Karpas-422 (cell line): ENCODE results near the gene FRS2. TPM values are rescaled to one million over a fixed set of nuclear protein-coding genes. Genes with fewer than 3 reads are reported as not detected.
A peak's percentile ranks its signal among the peaks of the same experiment; 100 is the strongest.

Experiments used
- DNase-seq: peaks from one replicate; pipeline ENCODE4 v3.0.0-alpha.2; 2015
- H2AFZ ChIP-seq: fragments of 200-600 bp; sonication (generic); 2 replicates; pipeline ENCODE4 v1.6.1; 2014; ENCODE audit warnings: antibody characterized with exemption, low read length, mixed read lengths
- H3K27ac ChIP-seq: fragments of 200-600 bp; sonication (generic); 2 replicates; pipeline ENCODE4 v1.5.1; 2014; ENCODE audit warnings: mild to moderate bottlenecking, low read length, moderate library complexity
- H3K27me3 ChIP-seq: fragments of 200-600 bp; sonication (generic); 2 replicates; pipeline ENCODE4 v1.6.1; 2014; ENCODE audit warnings: low read length, mixed read lengths
- H3K36me3 ChIP-seq: fragments of 200-600 bp; sonication (generic); 2 replicates; pipeline ENCODE4 v1.6.1; 2014; ENCODE audit warnings: low read length, mixed read lengths; ENCODE audit not compliant: insufficient read depth
- H3K4me1 ChIP-seq: fragments of 200-600 bp; sonication (generic); 2 replicates; pipeline ENCODE4 v1.6.1; 2014; ENCODE audit warnings: mild to moderate bottlenecking, low read length, mixed read lengths
- H3K4me2 ChIP-seq: fragments of 200-600 bp; sonication (generic); 2 replicates; pipeline ENCODE4 v1.6.1; 2014; ENCODE audit warnings: low read length, low read depth, mild to moderate bottlenecking; ENCODE audit not compliant: poor library complexity, severe bottlenecking
- H3K4me3 ChIP-seq: fragments of 200-600 bp; sonication (generic); 2 replicates; pipeline ENCODE4 v1.5.1; 2014; ENCODE audit warnings: mild to moderate bottlenecking, antibody characterized with exemption, low read length, mixed read lengths
- H3K79me2 ChIP-seq: fragments of 200-600 bp; sonication (generic); 2 replicates; pipeline ENCODE4 v1.6.1; 2014; ENCODE audit warnings: mild to moderate bottlenecking, low read length, mixed read lengths
- H3K9ac ChIP-seq: fragments of 200-600 bp; sonication (generic); 2 replicates; pipeline ENCODE4 v1.6.0; 2014; ENCODE audit warnings: low read length
- H3K9me2 ChIP-seq: fragments of 200-600 bp; sonication (generic), shearing (Covaris generic); replicated peaks from 2 replicates; pipeline ENCODE4 v1.6.0; 2014; ENCODE audit warnings: mild to moderate bottlenecking, low read length, moderate library complexity; ENCODE audit not compliant: insufficient read depth
- H3K9me3 ChIP-seq: fragments of 300-700, 200-600 bp; sonication (generic); 2 replicates; pipeline ENCODE4 v1.6.1; 2014; ENCODE audit warnings: low read length, mixed read lengths
- H4K20me1 ChIP-seq: fragments of 200-600 bp; sonication (generic); 2 replicates; pipeline ENCODE4 v1.6.1; 2014; ENCODE audit warnings: mild to moderate bottlenecking, antibody characterized with exemption, low read length, low read depth; ENCODE audit not compliant: insufficient read depth
- total RNA-seq: library from RNA; depleted of rRNA; stranded (reverse); fragments of >200 nt; shearing (Covaris generic); gene quantifications from 2 replicates; pipeline ENCODE4 v1.2.3, GENCODE V29; 2014; ENCODE audit warnings: low replicate concordance

The FRS2 gene
- total RNA-seq, 1 experiment from 2014 or later: 26.1 TPM

GRCh38 chr12:69553628-69554248 lies 83.5 kb downstream of the FRS2 start:
- peak; percentile 52 for DNase-seq
- no peak overlapping the region for H3K9ac ChIP-seq
- no peaks in the 10 kb centered on the region for H3K27me3 ChIP-seq
- peaks cover 80% of the 10 kb centered on the region for H3K79me2 ChIP-seq
- H3K9me3 ChIP-seq: no peaks in the 10 kb centered on the region
- H3K4me2 ChIP-seq: no peak overlapping the region
- H2AFZ ChIP-seq: no peak overlapping the region
- H3K4me1 ChIP-seq: peaks cover 10% of the 10 kb centered on the region
- no peaks in the 10 kb centered on the region for H3K36me3 ChIP-seq
- H3K27ac ChIP-seq: no peak overlapping the region
- H3K4me3 ChIP-seq: no peak overlapping the region
- H4K20me1 ChIP-seq: no peaks in the 10 kb centered on the region
- H3K9me2 ChIP-seq: no peaks in the 10 kb centered on the region

DNA sequence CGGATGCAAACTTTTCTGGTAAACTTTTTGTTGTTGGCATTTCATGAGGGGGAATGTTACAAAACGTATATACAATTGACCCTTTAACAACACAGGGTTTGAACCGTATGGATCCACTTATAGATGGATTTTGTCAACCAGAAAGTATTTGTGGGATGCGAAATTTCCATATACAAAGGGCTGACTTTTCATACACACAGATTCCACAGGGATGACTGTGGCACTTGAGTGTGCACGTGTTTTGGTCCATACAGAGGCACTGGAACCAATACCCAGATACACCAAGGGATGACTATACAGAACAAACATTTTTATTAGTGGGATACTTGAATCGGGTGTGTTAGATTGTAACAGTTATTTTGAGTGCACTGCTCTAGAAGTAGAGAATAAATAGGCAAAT lies 85.3 kb downstream of the FRS2 start:
- Histone ChIP-seq H3K9ac (no peak overlapping the region), H3K4me1 (no peaks in the 10 kb centered on the region), H3K27ac (no peak overlapping the region), H3K36me3 (no peaks in the 10 kb centered on the region), H3K4me2 (no peak overlapping the region), H3K79me2 (peaks cover 85% of the 10 kb centered on the region), H2AFZ (no peak overlapping the region), H3K9me2 (no peaks in the 10 kb centered on the region), H4K20me1 (no peaks in the 10 kb centered on the region), H3K4me3 (no peak overlapping the region), H3K9me3 (no peaks in the 10 kb centered on the region), H3K27me3 (no peaks in the 10 kb centered on the region)
- no peak for DNase-seq

- H3K9me3 ChIP-seq: no peaks in the 10 kb centered on the region
- H3K79me2 ChIP-seq: peaks cover 83% of the 10 kb centered on the region
- no peaks in the 10 kb centered on the region for H3K27me3 ChIP-seq
Measured at GRCh38 chr12:69556383-69556782, 86.2 kb downstream of the FRS2 start.

DNA sequence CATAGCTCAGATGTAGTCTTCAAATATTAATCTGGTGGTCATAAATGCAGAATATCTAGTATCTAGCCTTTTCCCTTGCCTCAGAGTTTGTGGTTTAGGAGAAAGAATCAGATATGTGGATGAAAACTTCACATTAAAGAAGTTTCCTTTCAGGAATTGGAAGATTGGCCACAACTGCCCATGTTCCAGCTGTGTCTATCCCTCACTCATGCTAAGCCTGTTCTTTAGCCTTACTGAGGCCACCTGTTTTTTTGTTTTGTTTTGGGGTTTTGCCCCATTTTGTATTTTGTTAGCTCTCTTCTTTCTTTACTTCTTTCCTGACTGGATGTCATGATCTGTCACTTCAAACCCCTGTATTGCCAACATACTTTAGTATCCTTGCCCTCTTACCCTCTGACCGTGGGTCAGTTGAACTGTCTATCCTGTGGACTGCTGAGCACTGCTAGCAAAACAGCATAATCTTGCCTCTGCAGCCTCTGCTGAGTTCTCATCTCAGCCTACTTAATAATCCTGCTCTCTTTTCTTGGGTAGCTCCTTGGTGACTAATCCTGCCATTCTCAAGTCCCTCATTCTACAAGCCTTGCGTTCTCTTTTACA lies 93.1 kb downstream of the FRS2 start:
- no peak overlapping the region for H2AFZ ChIP-seq
- peaks cover 9% of the 10 kb centered on the region; the same call in 1 of the 2 replicates for H3K36me3 ChIP-seq
- no peaks in the 10 kb centered on the region for H4K20me1 ChIP-seq
- no peak overlapping the region for H3K27ac ChIP-seq
- H3K9me3 ChIP-seq: no peaks in the 10 kb centered on the region
- H3K4me2 ChIP-seq: no peak overlapping the region
- H3K4me3 ChIP-seq: no peak overlapping the region
- DNase-seq: no peak
- H3K9me2 ChIP-seq: no peaks in the 10 kb centered on the region
- H3K9ac ChIP-seq: no peak overlapping the region
- H3K4me1 ChIP-seq: no peaks in the 10 kb centered on the region
- no peaks in the 10 kb centered on the region for H3K27me3 ChIP-seq
- peaks cover 67% of the 10 kb centered on the region for H3K79me2 ChIP-seq

More at GRCh38 chr12:69556383-69556782, 86.2 kb downstream of the FRS2 start:
- H3K4me3 ChIP-seq: no peak overlapping the region
- H3K4me2 ChIP-seq: no peak overlapping the region
- H3K4me1 ChIP-seq: no peaks in the 10 kb centered on the region
- no peaks in the 10 kb centered on the region for H3K9me2 ChIP-seq
- H3K36me3 ChIP-seq: no peaks in the 10 kb centered on the region
- no peaks in the 10 kb centered on the region for H4K20me1 ChIP-seq
- DNase-seq: no peak
- H3K9ac ChIP-seq: no peak overlapping the region
- H3K27ac ChIP-seq: no peak overlapping the region
- no peak overlapping the region for H2AFZ ChIP-seq

GRCh38 chr12:69566603-69567002 lies 96.4 kb downstream of the FRS2 start:
- Histone ChIP-seq H3K27ac (no peak overlapping the region), H4K20me1 (no peaks in the 10 kb centered on the region), H3K27me3 (no peaks in the 10 kb centered on the region), H3K36me3 (peaks cover 15% of the 10 kb centered on the region; the same call in 1 of the 2 replicates), H3K79me2 (peaks cover 41% of the 10 kb centered on the region), H3K4me3 (no peak overlapping the region), H3K4me2 (no peak overlapping the region), H3K9ac (no peak overlapping the region), H3K9me2 (no peaks in the 10 kb centered on the region), H3K4me1 (no peaks in the 10 kb centered on the region), H2AFZ (no peak overlapping the region), H3K9me3 (no peaks in the 10 kb centered on the region)
- DNase-seq: no peak

DNA sequence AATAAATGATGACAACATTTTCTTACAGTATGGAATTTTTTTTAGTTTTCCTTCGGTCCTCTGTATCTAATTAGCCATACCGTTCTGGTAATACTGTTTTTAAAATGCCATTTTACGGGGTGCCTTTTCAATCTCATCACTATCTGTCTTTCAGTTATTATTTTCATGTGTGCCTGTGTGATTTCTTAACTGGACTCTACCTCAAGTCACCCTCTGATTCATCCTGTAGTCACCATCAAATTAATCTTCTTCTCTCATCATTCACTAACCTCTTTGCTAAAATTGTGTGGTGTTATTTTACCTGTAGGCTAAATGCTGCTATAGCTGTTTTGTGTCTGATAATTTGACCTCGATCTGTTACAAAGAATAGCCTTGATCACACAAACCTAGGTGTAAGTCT lies 99.0 kb downstream of the FRS2 start:
- DNase-seq: no peak
- peaks cover 23% of the 10 kb centered on the region; the same call in 1 of the 2 replicates for H3K36me3 ChIP-seq
- H3K79me2 ChIP-seq: peaks cover 34% of the 10 kb centered on the region
- H4K20me1 ChIP-seq: no peaks in the 10 kb centered on the region
- no peak overlapping the region for H3K27ac ChIP-seq
- H3K27me3 ChIP-seq: no peaks in the 10 kb centered on the region
- no peak overlapping the region for H2AFZ ChIP-seq
- no peak overlapping the region for H3K4me2 ChIP-seq
- no peaks in the 10 kb centered on the region for H3K9me2 ChIP-seq
- no peak overlapping the region for H3K4me3 ChIP-seq
- no peak overlapping the region for H3K9ac ChIP-seq
- H3K4me1 ChIP-seq: no peaks in the 10 kb centered on the region
- no peaks in the 10 kb centered on the region for H3K9me3 ChIP-seq

GRCh38 chr12:69570000-69570516 lies 99.9 kb downstream of the FRS2 start:
- no peak for DNase-seq
- H3K4me2 ChIP-seq: no peak overlapping the region

GRCh38 chr12:69570545-69571399 lies 100.6 kb downstream of the FRS2 start:
- Histone ChIP-seq H3K4me2 (no peak overlapping the region), H3K9ac (no peak overlapping the region), H3K4me1 (peaks cover 6% of the 10 kb centered on the region), H3K79me2 (peaks cover 32% of the 10 kb centered on the region), H3K27me3 (no peaks in the 10 kb centered on the region), H4K20me1 (no peaks in the 10 kb centered on the region), H3K9me2 (no peaks in the 10 kb centered on the region), H3K27ac (no peak overlapping the region), H3K4me3 (no peak overlapping the region), H2AFZ (no peak overlapping the region), H3K36me3 (peaks cover 34% of the 10 kb centered on the region; the same call in 1 of the 2 replicates), H3K9me3 (no peaks in the 10 kb centered on the region)
- DNase-seq: peak; percentile 80

More at GRCh38 chr12:69570000-69570516, 99.9 kb downstream of the FRS2 start:
- no peak overlapping the region for H2AFZ ChIP-seq
- H3K9me3 ChIP-seq: no peaks in the 10 kb centered on the region
- H3K27ac ChIP-seq: no peak overlapping the region
- no peaks in the 10 kb centered on the region for H4K20me1 ChIP-seq
- H3K79me2 ChIP-seq: peaks cover 29% of the 10 kb centered on the region
- no peak overlapping the region for H3K9ac ChIP-seq
- no peaks in the 10 kb centered on the region for H3K4me1 ChIP-seq
- H3K27me3 ChIP-seq: no peaks in the 10 kb centered on the region
- H3K4me3 ChIP-seq: no peak overlapping the region
- H3K36me3 ChIP-seq: peaks cover 27% of the 10 kb centered on the region; the same call in 1 of the 2 replicates
- no peaks in the 10 kb centered on the region for H3K9me2 ChIP-seq
